GM12872 (cell line): ENCODE results near the gene GATD1.
A peak's percentile ranks its signal among the peaks of the same experiment; 100 is the strongest.

Experiments
- CTCF ChIP-seq: IDR thresholded peaks from 3 replicates; pipeline ENCODE4 v1.5.1; 2011; ENCODE audit warnings: low read depth, mild to moderate bottlenecking, low read length, moderate library complexity; ENCODE audit not compliant: insufficient read depth

The GATD1 gene

GRCh38 chr11:823441-824291 lies 46.4 kb upstream of the GATD1 start:
- no peak for TF ChIP-seq CTCF

GRCh38 chr11:821512-822371 lies 44.5 kb upstream of the GATD1 start:
- no peak for TF ChIP-seq CTCF

- no peak for TF ChIP-seq CTCF
Measured at GRCh38 chr11:820655-821511, 43.6 kb upstream of the GATD1 start.

- no peak for TF ChIP-seq CTCF
Measured at GRCh38 chr11:819943-820649, 42.8 kb upstream of the GATD1 start.

- peak; percentile 26; the same call in 1 of the 3 replicates for TF ChIP-seq CTCF
Measured at GRCh38 chr11:819129-819931, 42.0 kb upstream of the GATD1 start.

- no peak for TF ChIP-seq CTCF
Measured at GRCh38 chr11:818396-819128, 41.3 kb upstream of the GATD1 start, which contains the start of gene PNPLA2. Gene PNPLA2 (plus strand): TSS chr11:818914. CDS start chr11:819719, 805 bp downstream.
